ENCODE measurements around the gene MDFIC.

- TF ChIP-seq EP300 (IDR thresholded peaks at IDR 0.05; ENCODE audit: borderline replicate concordance in 1 of 2, low read depth in 1 of 2, low read length in 1 of 2) (no peak), CTCF (IDR thresholded peaks at IDR 0.05) (no peak), CHD2 (IDR thresholded peaks at IDR 0.05; ENCODE audit: low read length, partially characterized antibody) (no peak), GATA2 (CRISPR knock-in tag; IDR thresholded peaks at IDR 0.05) (no peak), ZBTB33 (IDR thresholded peaks at IDR 0.05; ENCODE audit: borderline replicate concordance, low read depth) (no peak), FOXJ3 (CRISPR knock-in tag; IDR thresholded peaks at IDR 0.05) (no peak), FOSL2 (IDR thresholded peaks at IDR 0.05; ENCODE audit: borderline replicate concordance, low read depth) (no peak), PBX3 (IDR thresholded peaks at IDR 0.05) (no peak)
Observed at GRCh38 chr7:114969096-114969495, 47.2 kb downstream of the MDFIC start.
